DOHH2 (cell line): ENCODE measurements around the gene COL1A1.

Experiments
- H3F3A ChIP-seq: fragments of 200-600 bp; sonication (generic), shearing (Covaris generic); 2 replicates; pipeline ENCODE4 v1.6.0; 2016; ENCODE audit warnings: antibody characterized with exemption, mild to moderate bottlenecking; ENCODE audit not compliant: control insufficient read depth, insufficient read depth
- H3K27ac ChIP-seq: fragments of 200-600 bp; sonication (generic); 2 replicates; pipeline ENCODE4 v1.5.1; 2014; ENCODE audit warnings: low read depth, mild to moderate bottlenecking, low read length, moderate library complexity
- H3K27me3 ChIP-seq: fragments of 200-600 bp; sonication (generic); 2 replicates; pipeline ENCODE4 v1.6.1; 2014; ENCODE audit warnings: mild to moderate bottlenecking, low read length, mixed read lengths; ENCODE audit not compliant: control insufficient read depth
- H3K36me3 ChIP-seq: fragments of 200-600 bp; sonication (generic); 2 replicates; pipeline ENCODE4 v1.6.1; 2014; ENCODE audit warnings: mild to moderate bottlenecking, low read length, moderate library complexity, mixed read lengths; ENCODE audit not compliant: control insufficient read depth
- H3K4me1 ChIP-seq: fragments of 200-600 bp; sonication (generic); 2 replicates; pipeline ENCODE4 v1.6.1; 2014; ENCODE audit warnings: mild to moderate bottlenecking, low read length, mixed read lengths; ENCODE audit not compliant: control insufficient read depth
- H3K4me2 ChIP-seq: fragments of 200-600 bp; sonication (generic); 2 replicates; pipeline ENCODE4 v1.6.0; 2014; ENCODE audit warnings: mild to moderate bottlenecking, low read length, moderate library complexity
- H3K4me3 ChIP-seq: fragments of 200-600 bp; sonication (generic); 2 replicates; pipeline ENCODE4 v1.5.1; 2014; ENCODE audit warnings: mild to moderate bottlenecking, low read length, mixed read lengths
- H3K79me2 ChIP-seq: fragments of 200-600 bp; sonication (generic); 2 replicates; pipeline ENCODE4 v1.6.1; 2014; ENCODE audit warnings: mild to moderate bottlenecking, low read length, mixed read lengths; ENCODE audit not compliant: control insufficient read depth
- H3K9me2 ChIP-seq: fragments of 200-600 bp; sonication (generic); replicated peaks from 2 replicates; pipeline ENCODE4 v1.6.1; 2014; ENCODE audit warnings: mild to moderate bottlenecking, low read length, mixed read lengths; ENCODE audit not compliant: control insufficient read depth
- H3K9me3 ChIP-seq: fragments of 200-600 bp; sonication (generic); 2 replicates; pipeline ENCODE4 v1.6.1; 2014; ENCODE audit warnings: antibody characterized with exemption, low read length, mixed read lengths; ENCODE audit not compliant: control insufficient read depth, insufficient read depth
- H4K20me1 ChIP-seq: fragments of 200-600 bp; sonication (generic); 2 replicates; pipeline ENCODE4 v1.6.0; 2014; ENCODE audit warnings: low read depth, mild to moderate bottlenecking, antibody characterized with exemption, low read length, moderate library complexity; ENCODE audit not compliant: control insufficient read depth, insufficient read depth
- CTCF ChIP-seq: fragments of 200-600 bp; sonication (generic); IDR thresholded peaks from one replicate; pipeline ENCODE4 v1.5.1; 2014; ENCODE audit warnings: antibody characterized with exemption, mild to moderate bottlenecking, low read depth, low read length; ENCODE audit not compliant: poor library complexity, severe bottlenecking
- EZH2phosphoT487 ChIP-seq: fragments of 200-600 bp; sonication (generic); IDR thresholded peaks from 2 replicates; pipeline ENCODE4 v1.6.1; 2017; ENCODE audit warnings: borderline replicate concordance, mild to moderate bottlenecking, antibody characterized with exemption, low read length, moderate library complexity, mixed read lengths

The COL1A1 gene

GRCh38 chr17:50190603-50191358 is 10.7 kb downstream of the COL1A1 start:
- Histone ChIP-seq H3K27me3 (peaks cover 17% of the 10 kb centered on the region), H4K20me1 (no peaks in the 10 kb centered on the region), H3K27ac (no peak overlapping the region), H3K9me2 (no peaks in the 10 kb centered on the region), H3K4me1 (peaks cover under 1% of the 10 kb centered on the region), H3K4me2 (no peak overlapping the region), H3K36me3 (no peaks in the 10 kb centered on the region), H3K4me3 (no peak overlapping the region), H3K79me2 (no peaks in the 10 kb centered on the region), H3F3A (no peaks in the 10 kb centered on the region), H3K9me3 (no peaks in the 10 kb centered on the region)
- TF ChIP-seq EZH2phosphoT487 (no peak), CTCF (no peak)

GRCh38 chr17:50190293-50190602 is 11.2 kb downstream of the COL1A1 start:
- Histone ChIP-seq H4K20me1 (no peaks in the 10 kb centered on the region), H3K79me2 (no peaks in the 10 kb centered on the region), H3K4me3 (no peak overlapping the region), H3K36me3 (no peaks in the 10 kb centered on the region), H3K4me2 (no peak overlapping the region), H3K4me1 (peaks cover 6% of the 10 kb centered on the region), H3F3A (no peaks in the 10 kb centered on the region), H3K9me2 (no peaks in the 10 kb centered on the region), H3K27me3 (peaks cover 14% of the 10 kb centered on the region), H3K9me3 (no peaks in the 10 kb centered on the region), H3K27ac (no peak overlapping the region)
- no peak for TF ChIP-seq EZH2phosphoT487
- TF ChIP-seq CTCF = no peak

GRCh38 chr17:50189550-50190292 is 11.7 kb downstream of the COL1A1 start:
- Histone ChIP-seq H3K27me3 (peaks cover 13% of the 10 kb centered on the region), H3K4me3 (no peak overlapping the region), H3K79me2 (no peaks in the 10 kb centered on the region), H3K27ac (no peak overlapping the region), H3K9me2 (no peaks in the 10 kb centered on the region), H3F3A (no peaks in the 10 kb centered on the region), H3K4me2 (no peak overlapping the region), H3K9me3 (no peaks in the 10 kb centered on the region), H3K36me3 (no peaks in the 10 kb centered on the region), H3K4me1 (peaks cover 11% of the 10 kb centered on the region), H4K20me1 (no peaks in the 10 kb centered on the region)
- TF ChIP-seq EZH2phosphoT487 = no peak
- TF ChIP-seq CTCF = no peak
